ENCODE results near the gene AKT3. TPM values are rescaled to one million over a fixed set of nuclear protein-coding genes. Genes with fewer than 3 reads are reported as not detected.

Gene AKT3
- total and polyA plus RNA-seq, 2 experiments from 2014 or later, result 4.5 to 18.5 TPM

- no peaks in the 10 kb centered on the region for H3K79me2 ChIP-seq (replicated peaks; ENCODE audit: insufficient read depth)
- H3K9me3 Mint-ChIP-seq, result peaks cover 5% of the 10 kb centered on the region; the same call in 2 of the 3 replicates
Measured at GRCh38 chr1:243725846-243726245, 124.2 kb downstream of the AKT3 start.

More at GRCh38 chr1:243725846-243726245, 124.2 kb downstream of the AKT3 start:
- H3K4me1 Mint-ChIP-seq, result peaks cover 25% of the 10 kb centered on the region
- ATAC-seq (no peak), DNase-seq (ENCODE audit: low spot score) (no peak)
- H3K4me3 ChIP-seq, result no peak overlapping the region
- no peak overlapping the region for H2AFZ ChIP-seq
- H3K4me3 Mint-ChIP-seq, result no peak overlapping the region
- no peaks in the 10 kb centered on the region for H4K20me1 ChIP-seq (replicated peaks; ENCODE audit: insufficient read depth)
- H3K27ac Mint-ChIP-seq, result no peak overlapping the region
- H3K27ac ChIP-seq (ENCODE audit: low read depth), result no peak overlapping the region
- H3K9me2 ChIP-seq (ENCODE audit: insufficient read depth), result no peaks in the 10 kb centered on the region
- no peaks in the 10 kb centered on the region for H3K36me3 ChIP-seq (ENCODE audit: insufficient read depth)
- no peaks in the 10 kb centered on the region for H3K27me3 ChIP-seq (ENCODE audit: insufficient read depth)
- H3K27me3 Mint-ChIP-seq (ENCODE audit: insufficient read depth, low read depth, poor library complexity), result peaks cover 2% of the 10 kb centered on the region
- peaks cover 11% of the 10 kb centered on the region for H3K36me3 Mint-ChIP-seq (ENCODE audit: low read depth)
- peaks cover 15% of the 10 kb centered on the region; the same call in 1 of the 2 replicates for H3K4me1 ChIP-seq (ENCODE audit: insufficient read depth)
- H3K4me2 ChIP-seq, result no peak overlapping the region
- TF ChIP-seq STAT1 (IDR thresholded peaks at IDR 0.05; ENCODE audit: unreplicated experiment), result no peak
- TF ChIP-seq ZNF331 (CRISPR knock-in tag; IDR thresholded peaks at IDR 0.05; ENCODE audit: low read depth), result no peak
- no peak for TF ChIP-seq REST (IDR thresholded peaks at IDR 0.05; ENCODE audit: unreplicated experiment)
- TF ChIP-seq, protein P1, sequence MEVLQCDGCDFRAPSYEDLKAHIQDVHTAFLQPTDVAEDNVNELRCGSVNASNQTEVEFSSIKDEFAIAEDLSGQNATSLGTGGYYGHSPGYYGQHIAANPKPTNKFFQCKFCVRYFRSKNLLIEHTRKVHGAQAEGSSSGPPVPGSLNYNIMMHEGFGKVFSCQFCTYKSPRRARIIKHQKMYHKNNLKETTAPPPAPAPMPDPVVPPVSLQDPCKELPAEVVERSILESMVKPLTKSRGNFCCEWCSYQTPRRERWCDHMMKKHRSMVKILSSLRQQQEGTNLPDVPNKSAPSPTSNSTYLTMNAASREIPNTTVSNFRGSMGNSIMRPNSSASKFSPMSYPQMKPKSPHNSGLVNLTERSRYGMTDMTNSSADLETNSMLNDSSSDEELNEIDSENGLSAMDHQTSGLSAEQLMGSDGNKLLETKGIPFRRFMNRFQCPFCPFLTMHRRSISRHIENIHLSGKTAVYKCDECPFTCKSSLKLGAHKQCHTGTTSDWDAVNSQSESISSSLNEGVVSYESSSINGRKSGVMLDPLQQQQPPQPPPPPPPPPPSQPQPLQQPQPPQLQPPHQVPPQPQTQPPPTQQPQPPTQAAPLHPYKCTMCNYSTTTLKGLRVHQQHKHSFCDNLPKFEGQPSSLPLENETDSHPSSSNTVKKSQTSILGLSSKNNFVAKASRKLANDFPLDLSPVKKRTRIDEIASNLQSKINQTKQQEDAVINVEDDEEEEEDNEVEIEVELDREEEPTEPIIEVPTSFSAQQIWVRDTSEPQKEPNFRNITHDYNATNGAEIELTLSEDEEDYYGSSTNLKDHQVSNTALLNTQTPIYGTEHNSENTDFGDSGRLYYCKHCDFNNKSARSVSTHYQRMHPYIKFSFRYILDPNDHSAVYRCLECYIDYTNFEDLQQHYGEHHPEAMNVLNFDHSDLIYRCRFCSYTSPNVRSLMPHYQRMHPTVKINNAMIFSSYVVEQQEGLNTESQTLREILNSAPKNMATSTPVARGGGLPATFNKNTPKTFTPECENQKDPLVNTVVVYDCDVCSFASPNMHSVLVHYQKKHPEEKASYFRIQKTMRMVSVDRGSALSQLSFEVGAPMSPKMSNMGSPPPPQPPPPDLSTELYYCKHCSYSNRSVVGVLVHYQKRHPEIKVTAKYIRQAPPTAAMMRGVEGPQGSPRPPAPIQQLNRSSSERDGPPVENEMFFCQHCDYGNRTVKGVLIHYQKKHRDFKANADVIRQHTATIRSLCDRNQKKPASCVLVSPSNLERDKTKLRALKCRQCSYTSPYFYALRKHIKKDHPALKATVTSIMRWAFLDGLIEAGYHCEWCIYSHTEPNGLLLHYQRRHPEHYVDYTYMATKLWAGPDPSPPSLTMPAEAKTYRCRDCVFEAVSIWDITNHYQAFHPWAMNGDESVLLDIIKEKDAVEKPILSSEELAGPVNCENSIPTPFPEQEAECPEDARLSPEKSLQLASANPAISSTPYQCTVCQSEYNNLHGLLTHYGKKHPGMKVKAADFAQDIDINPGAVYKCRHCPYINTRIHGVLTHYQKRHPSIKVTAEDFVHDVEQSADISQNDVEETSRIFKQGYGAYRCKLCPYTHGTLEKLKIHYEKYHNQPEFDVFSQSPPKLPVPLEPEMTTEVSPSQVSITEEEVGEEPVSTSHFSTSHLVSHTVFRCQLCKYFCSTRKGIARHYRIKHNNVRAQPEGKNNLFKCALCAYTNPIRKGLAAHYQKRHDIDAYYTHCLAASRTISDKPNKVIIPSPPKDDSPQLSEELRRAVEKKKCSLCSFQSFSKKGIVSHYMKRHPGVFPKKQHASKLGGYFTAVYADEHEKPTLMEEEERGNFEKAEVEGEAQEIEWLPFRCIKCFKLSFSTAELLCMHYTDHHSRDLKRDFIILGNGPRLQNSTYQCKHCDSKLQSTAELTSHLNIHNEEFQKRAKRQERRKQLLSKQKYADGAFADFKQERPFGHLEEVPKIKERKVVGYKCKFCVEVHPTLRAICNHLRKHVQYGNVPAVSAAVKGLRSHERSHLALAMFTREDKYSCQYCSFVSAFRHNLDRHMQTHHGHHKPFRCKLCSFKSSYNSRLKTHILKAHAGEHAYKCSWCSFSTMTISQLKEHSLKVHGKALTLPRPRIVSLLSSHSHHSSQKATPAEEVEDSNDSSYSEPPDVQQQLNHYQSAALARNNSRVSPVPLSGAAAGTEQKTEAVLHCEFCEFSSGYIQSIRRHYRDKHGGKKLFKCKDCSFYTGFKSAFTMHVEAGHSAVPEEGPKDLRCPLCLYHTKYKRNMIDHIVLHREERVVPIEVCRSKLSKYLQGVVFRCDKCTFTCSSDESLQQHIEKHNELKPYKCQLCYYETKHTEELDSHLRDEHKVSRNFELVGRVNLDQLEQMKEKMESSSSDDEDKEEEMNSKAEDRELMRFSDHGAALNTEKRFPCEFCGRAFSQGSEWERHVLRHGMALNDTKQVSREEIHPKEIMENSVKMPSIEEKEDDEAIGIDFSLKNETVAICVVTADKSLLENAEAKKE (CRISPR knock-in tag; IDR thresholded peaks at IDR 0.05), result no peak
- TF ChIP-seq CTCF (conservative IDR thresholded peaks at IDR 0.05; ENCODE audit: low read depth in 2 of 2), result no peak
- TF ChIP-seq CREB1 (CRISPR knock-in tag; IDR thresholded peaks at IDR 0.05; ENCODE audit: low read depth), result no peak
- no peak for TF ChIP-seq JUNB (IDR thresholded peaks at IDR 0.05; ENCODE audit: unreplicated experiment)
- no peak for TF ChIP-seq NANOG (IDR thresholded peaks at IDR 0.05; ENCODE audit: borderline replicate concordance)
- TF ChIP-seq ZNF114 (CRISPR knock-in tag; IDR thresholded peaks at IDR 0.05), result no peak
- TF ChIP-seq, protein P2, sequence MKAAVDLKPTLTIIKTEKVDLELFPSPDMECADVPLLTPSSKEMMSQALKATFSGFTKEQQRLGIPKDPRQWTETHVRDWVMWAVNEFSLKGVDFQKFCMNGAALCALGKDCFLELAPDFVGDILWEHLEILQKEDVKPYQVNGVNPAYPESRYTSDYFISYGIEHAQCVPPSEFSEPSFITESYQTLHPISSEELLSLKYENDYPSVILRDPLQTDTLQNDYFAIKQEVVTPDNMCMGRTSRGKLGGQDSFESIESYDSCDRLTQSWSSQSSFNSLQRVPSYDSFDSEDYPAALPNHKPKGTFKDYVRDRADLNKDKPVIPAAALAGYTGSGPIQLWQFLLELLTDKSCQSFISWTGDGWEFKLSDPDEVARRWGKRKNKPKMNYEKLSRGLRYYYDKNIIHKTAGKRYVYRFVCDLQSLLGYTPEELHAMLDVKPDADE (IDR thresholded peaks at IDR 0.05), result no peak
- no peak for TF ChIP-seq POLR2AphosphoS5 (IDR thresholded peaks at IDR 0.05; ENCODE audit: low read depth)
- no peak for TF ChIP-seq EZH2phosphoT487 (IDR thresholded peaks at IDR 0.05; ENCODE audit: unreplicated experiment)
- TF ChIP-seq EZH2 (IDR thresholded peaks at IDR 0.05; ENCODE audit: low read depth, unreplicated experiment), result no peak
- H3F3A ChIP-seq (replicated peaks; ENCODE audit: low read depth), result no peaks in the 10 kb centered on the region

All from GM23338 (cell line).